ENCODE results near the gene FBXO31.
A peak's percentile ranks its signal among the peaks of the same experiment; 100 is the strongest.

FBXO31 gene

DNA sequence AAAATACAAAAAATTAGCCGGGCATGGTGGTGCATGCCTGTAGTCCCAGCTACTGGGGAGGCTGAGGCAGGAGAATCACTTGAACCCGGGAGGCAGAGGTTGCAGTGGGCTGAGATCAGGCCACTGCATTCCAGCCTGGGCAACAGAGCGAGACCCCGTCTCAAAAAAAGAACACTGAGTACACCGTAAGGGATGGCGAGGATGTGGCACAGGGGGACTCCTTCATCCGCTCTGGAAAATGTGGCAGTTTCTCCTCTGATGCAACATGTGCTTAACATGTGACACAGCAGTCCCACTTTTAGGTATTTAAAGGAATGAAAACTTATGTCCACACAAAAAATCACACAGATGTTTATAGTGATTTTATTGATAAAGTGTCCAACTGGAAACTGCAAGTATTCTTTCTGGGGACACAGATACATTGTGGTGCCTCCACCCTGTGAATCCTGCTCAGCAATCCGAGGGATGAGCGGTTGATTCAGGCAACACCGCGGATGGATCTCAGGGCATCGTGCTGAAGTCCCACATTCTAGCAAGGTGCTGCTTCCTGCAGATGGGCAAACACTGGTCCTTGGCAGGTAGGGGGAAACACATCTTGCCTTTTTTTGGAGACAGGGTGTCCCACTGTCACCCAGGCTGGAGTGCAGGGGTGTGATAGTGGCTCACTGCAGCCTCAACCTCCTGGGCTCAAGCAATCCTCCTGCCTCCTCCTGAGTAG lies 62.9 kb downstream of the FBXO31 start:
- no peak for DNase-seq
- Histone ChIP-seq H3K27ac (ENCODE audit: insufficient read depth in 1 of 2, low read depth in 1 of 2, low read length in 2 of 2, poor library complexity in 1 of 2, severe bottlenecking in 2 of 2) (no peak overlapping the region), H3K4me1 (ENCODE audit: control extremely low read depth in 1 of 4, control insufficient read depth in 4 of 4, insufficient read depth in 4 of 4, low read length in 3 of 4) (peaks cover 0 to 22% (median 20%) of the 10 kb centered on the region in 4 experiments), H3K4me3 (ENCODE audit: control insufficient read depth in 1 of 7, extremely low read depth in 1 of 7, insufficient read depth in 4 of 7, low read depth in 2 of 7, low read length in 6 of 7) (no peak overlapping the region), H3K9me3 (ENCODE audit: control extremely low read depth in 1 of 5, control insufficient read depth in 4 of 5, insufficient read depth in 2 of 5, low read depth in 1 of 5, low read length in 4 of 5) (no peaks in the 10 kb centered on the region), H3K36me3 (ENCODE audit: control insufficient read depth in 4 of 4, insufficient read depth in 4 of 4, low read length in 3 of 4) (peaks cover 0 to 13% (median 1%) of the 10 kb centered on the region in 4 experiments), H3K27me3 (replicated peaks in 2 of 5; ENCODE audit: control insufficient read depth in 4 of 5, insufficient read depth in 5 of 5, low read length in 4 of 5) (no peaks in the 10 kb centered on the region)
- POLR2A ChIA-PET, result no interaction called here
- 94% methylated on average over 10 of the region's 12 CpGs for WGBS (ENCODE audit: insufficient coverage)
- CTCF ChIA-PET, result no interaction called here

DNA sequence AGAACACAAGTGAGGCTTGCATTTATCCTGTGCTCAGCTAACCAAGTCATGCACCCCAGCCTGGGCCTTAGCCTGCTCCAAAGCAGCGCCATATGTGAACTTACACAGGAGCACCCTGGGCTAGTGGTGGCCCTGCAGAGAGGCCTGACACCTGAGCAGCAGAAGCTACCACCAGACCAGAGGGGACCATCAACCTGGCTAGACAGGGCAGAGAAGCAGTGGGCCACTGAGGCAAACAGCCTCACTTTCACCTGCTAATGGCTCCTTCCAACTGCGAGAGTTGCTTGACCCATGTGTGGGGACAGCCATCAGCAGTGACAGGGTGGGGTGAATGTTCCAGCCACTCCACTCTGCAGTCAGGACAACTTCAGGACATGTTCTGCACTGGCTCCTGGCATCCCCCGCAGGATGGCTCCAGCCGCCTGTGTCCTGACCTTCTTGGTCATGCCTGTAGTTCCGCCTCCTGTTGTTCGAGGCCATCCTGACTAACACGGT lies 63.5 kb downstream of the FBXO31 start:
- no peak for DNase-seq
- POLR2A ChIA-PET, result no interaction called here
- Histone ChIP-seq H3K4me1 (ENCODE audit: control extremely low read depth in 1 of 4, control insufficient read depth in 4 of 4, insufficient read depth in 4 of 4, low read length in 3 of 4) (peaks cover 0 to 18% (median 15%) of the 10 kb centered on the region in 4 experiments), H3K36me3 (ENCODE audit: control insufficient read depth in 4 of 4, insufficient read depth in 4 of 4, low read length in 3 of 4) (peaks cover 0 to 13% (median 1%) of the 10 kb centered on the region in 4 experiments), H3K27ac (ENCODE audit: insufficient read depth in 1 of 2, low read depth in 1 of 2, low read length in 2 of 2, poor library complexity in 1 of 2, severe bottlenecking in 2 of 2) (no peak overlapping the region), H3K27me3 (replicated peaks in 2 of 5; ENCODE audit: control insufficient read depth in 4 of 5, insufficient read depth in 5 of 5, low read length in 4 of 5) (no peaks in the 10 kb centered on the region), H3K9me3 (ENCODE audit: control extremely low read depth in 1 of 5, control insufficient read depth in 4 of 5, insufficient read depth in 2 of 5, low read depth in 1 of 5, low read length in 4 of 5) (no peaks in the 10 kb centered on the region), H3K4me3 (ENCODE audit: control insufficient read depth in 1 of 7, extremely low read depth in 1 of 7, insufficient read depth in 4 of 7, low read depth in 2 of 7, low read length in 6 of 7) (no peak overlapping the region)
- CTCF ChIA-PET, result no interaction called here
- WGBS (ENCODE audit: insufficient coverage), result 93% methylated on average over 7 of the region's 7 CpGs

DNA sequence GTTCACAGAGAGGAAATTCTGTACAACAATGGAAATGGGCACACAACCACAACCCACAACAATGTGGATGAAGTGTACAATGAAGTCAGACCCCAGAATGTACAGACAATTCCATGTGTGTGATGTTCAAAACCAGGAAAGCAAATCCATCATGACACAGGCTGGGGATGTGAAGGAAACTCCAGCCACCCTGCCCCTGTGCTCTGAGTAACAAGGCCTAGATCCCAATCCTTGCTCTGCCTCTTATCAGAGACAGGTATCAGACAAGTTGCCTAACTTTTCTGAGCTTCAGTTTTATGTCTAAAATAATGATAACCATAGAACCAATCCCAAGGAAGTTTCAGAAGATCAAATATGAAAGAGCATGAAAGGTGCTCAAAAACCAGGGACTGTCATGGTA lies 64.6 kb downstream of the FBXO31 start:
- Histone ChIP-seq H3K27ac (ENCODE audit: insufficient read depth in 1 of 2, low read depth in 1 of 2, low read length in 2 of 2, poor library complexity in 1 of 2, severe bottlenecking in 2 of 2) (no peak overlapping the region), H3K36me3 (ENCODE audit: control insufficient read depth in 4 of 4, insufficient read depth in 4 of 4, low read length in 3 of 4) (peaks cover 0 to 13% (median 1%) of the 10 kb centered on the region in 4 experiments), H3K9me3 (ENCODE audit: control extremely low read depth in 1 of 5, control insufficient read depth in 4 of 5, insufficient read depth in 2 of 5, low read depth in 1 of 5, low read length in 4 of 5) (no peaks in the 10 kb centered on the region), H3K4me1 (ENCODE audit: control extremely low read depth in 1 of 4, control insufficient read depth in 4 of 4, insufficient read depth in 4 of 4, low read length in 3 of 4) (peaks cover 0 to 15% (median 10%) of the 10 kb centered on the region in 4 experiments), H3K4me3 (ENCODE audit: control insufficient read depth in 1 of 7, extremely low read depth in 1 of 7, insufficient read depth in 4 of 7, low read depth in 2 of 7, low read length in 6 of 7) (no peak overlapping the region), H3K27me3 (replicated peaks in 2 of 5; ENCODE audit: control insufficient read depth in 4 of 5, insufficient read depth in 5 of 5, low read length in 4 of 5) (no peaks in the 10 kb centered on the region)
- DNase-seq, result no peak
- ChIA-PET POLR2A (interaction anchor here (0.6 to 0.7 kb wide), 2 partner anchors 10 to 23 kb away, joined by 3 to 4 read pairs; no protein-coding TSS in a partner anchor), CTCF (no interaction called here)

DNA sequence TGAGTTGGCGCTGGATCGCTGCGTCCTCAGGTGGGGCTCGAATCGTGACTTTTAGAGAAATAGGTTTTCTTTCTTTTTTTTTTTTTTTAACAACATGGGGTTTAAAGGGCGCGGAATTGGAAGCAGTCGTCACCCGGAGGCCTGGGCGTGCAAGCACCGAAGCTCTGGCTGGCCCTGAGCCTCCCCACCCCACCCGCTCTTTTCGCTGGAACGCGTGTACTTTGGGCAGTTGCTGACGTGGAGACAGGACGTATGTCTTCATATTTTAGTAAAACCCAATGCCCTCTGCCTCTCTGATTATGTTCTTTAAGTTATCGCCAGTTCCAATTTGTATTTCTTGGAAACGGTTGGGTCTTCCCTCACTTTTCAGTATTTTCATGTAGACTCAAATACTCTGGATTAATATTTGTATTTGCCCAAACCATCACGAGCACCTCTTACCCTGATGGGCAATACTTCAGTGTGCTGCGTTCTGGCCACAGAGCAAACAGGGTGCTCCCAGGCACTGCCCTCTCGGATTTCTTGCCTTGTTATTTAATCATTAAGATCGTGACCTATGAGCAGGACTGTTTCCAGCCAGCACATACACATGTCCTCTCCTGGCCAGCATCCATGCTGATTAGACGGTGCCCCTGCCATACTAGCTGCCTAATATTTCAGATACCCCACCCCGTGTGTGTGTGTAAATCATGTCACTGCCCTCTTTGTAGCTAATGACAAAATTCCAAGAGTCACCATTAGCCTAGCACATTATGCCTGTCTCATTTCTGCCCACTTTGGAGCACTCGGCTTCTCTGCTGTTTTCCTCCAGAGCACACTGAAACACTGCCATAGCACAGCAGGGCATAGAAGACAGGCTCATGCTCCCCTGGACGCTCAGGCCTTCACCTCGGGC lies 65.6 kb downstream of the FBXO31 start:
- ChIA-PET POLR2A (interaction anchor here (0.7 kb wide), 2 partner anchors 24 to 66 kb away, joined by 3 read pairs; partner anchors contain the start of gene FBXO31), CTCF (interaction anchor here (1.0 to 1.5 kb wide), 3 partner anchors 14 to 76 kb away, joined by 3 to 7 read pairs (median 3); no protein-coding TSS in a partner anchor)
- Histone ChIP-seq H3K4me3 (ENCODE audit: control insufficient read depth in 1 of 7, extremely low read depth in 1 of 7, insufficient read depth in 4 of 7, low read depth in 2 of 7, low read length in 6 of 7) (peak overlapping the region; percentile 63 to 96 (median 93)), H3K4me1 (ENCODE audit: control extremely low read depth in 1 of 4, control insufficient read depth in 4 of 4, insufficient read depth in 4 of 4, low read length in 3 of 4) (peaks cover 0 to 15% (median 10%) of the 10 kb centered on the region in 4 experiments), H3K36me3 (ENCODE audit: control insufficient read depth in 4 of 4, insufficient read depth in 4 of 4, low read length in 3 of 4) (peaks cover 0 to 6% (median 0%) of the 10 kb centered on the region in 4 experiments), H3K27me3 (replicated peaks in 2 of 5; ENCODE audit: control insufficient read depth in 4 of 5, insufficient read depth in 5 of 5, low read length in 4 of 5) (no peaks in the 10 kb centered on the region), H3K9me3 (ENCODE audit: control extremely low read depth in 1 of 5, control insufficient read depth in 4 of 5, insufficient read depth in 2 of 5, low read depth in 1 of 5, low read length in 4 of 5) (no peaks in the 10 kb centered on the region), H3K27ac (ENCODE audit: insufficient read depth in 1 of 2, low read depth in 1 of 2, low read length in 2 of 2, poor library complexity in 1 of 2, severe bottlenecking in 2 of 2) (peak overlapping the region; percentile 91 to 93)
- 21% methylated on average over 17 of the region's 28 CpGs for WGBS (ENCODE audit: insufficient coverage)
- DNase-seq, result peak; percentile 32 to 81 (median 81)

DNA sequence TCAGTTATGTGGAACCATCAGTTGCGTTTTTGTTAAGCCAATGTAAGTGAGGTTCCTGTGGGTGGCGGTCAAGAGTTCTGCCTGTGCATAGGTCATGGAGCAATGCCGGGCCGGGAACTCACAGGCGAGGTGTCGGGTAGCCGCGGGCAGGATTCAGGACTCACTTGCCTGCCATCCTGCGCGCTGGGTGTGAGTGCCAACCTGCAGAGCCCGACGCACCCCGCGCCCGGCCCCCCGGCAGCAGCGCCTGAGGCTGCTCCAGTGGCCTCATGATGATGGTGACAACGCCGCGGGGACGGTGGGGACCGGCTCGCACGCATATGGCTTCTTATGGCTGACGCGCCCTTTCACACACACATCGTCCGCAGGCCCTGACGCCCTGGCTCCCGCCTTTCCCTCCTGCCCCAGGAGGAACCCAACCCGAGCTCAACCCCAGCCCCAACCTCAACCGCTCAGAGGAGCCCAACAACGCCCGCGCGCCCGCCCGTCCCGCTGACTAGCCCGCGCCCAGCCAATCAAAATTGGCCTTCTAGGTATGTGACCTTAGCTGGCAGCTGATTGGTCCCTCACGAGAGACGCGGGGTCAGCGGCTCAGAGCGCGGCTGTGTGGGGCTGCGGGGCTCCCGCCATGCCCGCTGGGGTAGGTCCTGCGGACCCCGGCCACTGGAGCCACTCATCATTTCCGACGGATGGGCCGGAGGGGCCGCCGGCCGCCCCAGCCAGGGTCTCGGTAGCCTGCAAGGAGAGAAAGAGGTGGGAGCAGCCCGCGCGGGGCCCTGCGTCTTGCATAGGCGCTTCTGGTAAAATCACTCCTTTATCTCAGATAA lies 66.4 kb downstream of the FBXO31 start, which contains the start of gene C16orf95:
TSS of gene C16orf95 (minus strand) at position 470 of the 827 bp plus-strand sequence. CDS start at position 320, 150 bp downstream.
- H3K4me3 ChIP-seq (ENCODE audit: control insufficient read depth in 1 of 7, extremely low read depth in 1 of 7, insufficient read depth in 4 of 7, low read depth in 2 of 7, low read length in 6 of 7), result peak within 1 kb of the TSS; percentile 63 to 96 (median 93)
- H3K9me3 ChIP-seq (ENCODE audit: control extremely low read depth in 1 of 5, control insufficient read depth in 4 of 5, insufficient read depth in 2 of 5, low read depth in 1 of 5, low read length in 4 of 5), result no peaks in the 10 kb centered on the region
- CTCF ChIA-PET, result interaction anchor here (1.2 to 1.5 kb wide), 3 partner anchors 20 to 77 kb away, joined by 3 to 7 read pairs (median 4); no protein-coding TSS in a partner anchor
- peak within 1 kb of the TSS; percentile 91 to 93 for H3K27ac ChIP-seq (ENCODE audit: insufficient read depth in 1 of 2, low read depth in 1 of 2, low read length in 2 of 2, poor library complexity in 1 of 2, severe bottlenecking in 2 of 2)
- no peaks in the 10 kb centered on the region for H3K27me3 ChIP-seq (replicated peaks in 2 of 5; ENCODE audit: control insufficient read depth in 4 of 5, insufficient read depth in 5 of 5, low read length in 4 of 5)
- WGBS (ENCODE audit: insufficient coverage), result under 1% methylated on average over 61 of the region's 64 CpGs
- peaks cover 0 to 6% (median 0%) of the 10 kb centered on the region in 4 experiments for H3K36me3 ChIP-seq (ENCODE audit: control insufficient read depth in 4 of 4, insufficient read depth in 4 of 4, low read length in 3 of 4)
- peaks cover 0 to 15% (median 10%) of the 10 kb centered on the region in 4 experiments for H3K4me1 ChIP-seq (ENCODE audit: control extremely low read depth in 1 of 4, control insufficient read depth in 4 of 4, insufficient read depth in 4 of 4, low read length in 3 of 4)
- peak; percentile 95 to 97 (median 97) for DNase-seq
- POLR2A ChIA-PET, result interaction anchor here (0.7 kb wide), 1 partner anchor 67 kb away, joined by 3 read pairs; the partner anchor contains the start of gene FBXO31

DNA sequence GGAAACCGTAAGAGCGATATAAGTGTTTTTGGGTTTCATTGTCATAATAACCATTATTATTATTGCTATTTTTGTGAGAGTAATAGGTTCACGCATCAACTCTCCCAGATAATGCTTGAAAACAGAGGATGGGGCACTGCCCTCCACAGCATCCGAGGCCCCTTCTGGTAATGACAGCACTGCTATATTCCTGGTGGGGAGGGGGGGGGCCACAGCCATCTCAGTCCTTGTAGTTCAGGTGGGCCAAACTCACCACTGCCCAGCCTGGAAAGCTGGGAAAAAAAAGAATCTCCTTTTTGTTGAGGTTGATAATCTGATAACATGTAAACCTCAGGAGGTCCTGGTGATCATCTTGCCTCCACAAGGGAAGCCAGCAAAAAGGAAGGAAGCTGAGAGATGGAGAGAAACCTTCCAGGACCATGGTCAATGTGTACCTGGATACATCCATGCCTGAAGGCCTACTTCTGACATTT lies 67.1 kb downstream of the FBXO31 start:
- Histone ChIP-seq H3K4me1 (ENCODE audit: control extremely low read depth in 1 of 4, control insufficient read depth in 4 of 4, insufficient read depth in 4 of 4, low read length in 3 of 4) (peaks cover 0 to 15% (median 10%) of the 10 kb centered on the region in 4 experiments), H3K9me3 (ENCODE audit: control extremely low read depth in 1 of 5, control insufficient read depth in 4 of 5, insufficient read depth in 2 of 5, low read depth in 1 of 5, low read length in 4 of 5) (no peaks in the 10 kb centered on the region), H3K4me3 (ENCODE audit: control insufficient read depth in 1 of 7, extremely low read depth in 1 of 7, insufficient read depth in 4 of 7, low read depth in 2 of 7, low read length in 6 of 7) (peak overlapping the region; percentile 63 to 96 (median 93)), H3K36me3 (ENCODE audit: control insufficient read depth in 4 of 4, insufficient read depth in 4 of 4, low read length in 3 of 4) (peaks cover 0 to 6% (median 0%) of the 10 kb centered on the region in 4 experiments), H3K27ac (ENCODE audit: insufficient read depth in 1 of 2, low read depth in 1 of 2, low read length in 2 of 2, poor library complexity in 1 of 2, severe bottlenecking in 2 of 2) (peak overlapping the region; percentile 91 to 93), H3K27me3 (replicated peaks in 2 of 5; ENCODE audit: control insufficient read depth in 4 of 5, insufficient read depth in 5 of 5, low read length in 4 of 5) (no peaks in the 10 kb centered on the region)
- POLR2A ChIA-PET, result no interaction called here
- DNase-seq, result no peak
- 100% methylated on average over 2 of the region's 4 CpGs for WGBS (ENCODE audit: insufficient coverage)
- CTCF ChIA-PET, result interaction anchor here (0.6 to 1.5 kb wide), 4 partner anchors 12 to 123 kb away, joined by 3 to 8 read pairs (median 6); no protein-coding TSS in a partner anchor

Measured in common myeloid progenitor, CD34-positive (primary cell).